22Rv1 (cell line): Measurements from ENCODE around the gene PTPRG.

Source experiments
- CTCF ChIP-seq: fragments of 450-650 bp; IDR thresholded peaks from 2 replicates; pipeline ENCODE4 v1.5.1; 2017; ENCODE audit warnings: mild to moderate bottlenecking
- ZFX ChIP-seq: fragments of 450-650 bp; IDR thresholded peaks from 2 replicates; pipeline ENCODE4 v1.6.1; 2017; ENCODE audit warnings: antibody characterized with exemption, borderline replicate concordance

- TF ChIP-seq CTCF (no peak), ZFX (no peak)
Observed at GRCh38 chr3:61663356-61664104, 102.2 kb downstream of the PTPRG start.
